Heart left ventricle (tissue), 16 donors: ENCODE measurements around the gene GRAP. TPM values are rescaled to one million over a fixed set of nuclear protein-coding genes. Genes with fewer than 3 reads are reported as not detected.
A peak's percentile ranks its signal among the peaks of the same experiment; 100 is the strongest.

Source experiments
- ATAC-seq, 4 donors: fragments of 200-7000 bp; cut with Tn5 transposase; one replicate each; pipeline ENCODE4 v1.9.1; 2020 to 2022; ENCODE audit warnings: moderate library complexity in 4 of 4, mild to moderate bottlenecking in 3 of 4, moderate number of reproducible peaks in 1 of 4
- DNase-seq, 5 donors: peaks; one replicate each; pipeline ENCODE4 v3.0.0-alpha.2; 2020
- H3K27ac ChIP-seq, 12 donors: fragments of 200-600 bp; sonication (generic) in 4 of 12; one replicate each; pipeline versions ENCODE4 v1.5.0 to v1.8.0; 2016 to 2022; ENCODE audit warnings: mild to moderate bottlenecking in 2 of 12
- H3K27me3 ChIP-seq, 9 donors: fragments of 200-600 bp; sonication (generic) in 2 of 9; one replicate each; pipeline versions ENCODE4 v1.5.1 to v1.8.0; 2016 to 2022; ENCODE audit warnings: mild to moderate bottlenecking in 3 of 9
- H3K36me3 ChIP-seq, 9 donors: fragments of 200-600 bp; sonication (generic) in 2 of 9; one replicate each; pipeline versions ENCODE4 v1.5.0 to v1.8.0; 2018 to 2022; ENCODE audit warnings: mild to moderate bottlenecking in 2 of 9
- H3K4me1 ChIP-seq, 12 donors: fragments of 200-600 bp; sonication (generic) in 4 of 12; one replicate each; pipeline versions ENCODE4 v1.5.0 to v1.8.0; 2016 to 2022; ENCODE audit warnings: mild to moderate bottlenecking in 3 of 12
- H3K4me3 ChIP-seq, 12 donors: fragments of 200-600 bp; sonication (generic) in 4 of 12; one replicate each; pipeline versions ENCODE4 v1.5.0 to v1.8.0; 2017 to 2022; ENCODE audit warnings: mild to moderate bottlenecking in 9 of 12, moderate library complexity in 4 of 12
- H3K9me3 ChIP-seq, 12 donors: fragments of 200-600 bp; sonication (generic) in 4 of 12; one replicate each; pipeline versions ENCODE4 v1.5.0 to v1.8.0; 2016 to 2022; ENCODE audit warnings: mild to moderate bottlenecking in 1 of 12
- CTCF ChIP-seq, 12 donors: fragments of 200-600 bp; sonication (generic) in 4 of 12; IDR thresholded peaks; one replicate each; pipeline versions ENCODE4 v1.5.0 to v1.8.0; 2018 to 2022; ENCODE audit warnings: antibody characterized with exemption in 12 of 12, mild to moderate bottlenecking in 5 of 12
- POLR2A ChIP-seq, 2 donors: fragments of 450-650 bp; IDR thresholded peaks; one replicate each; pipeline ENCODE4 v1.6.1; 2017; ENCODE audit warnings: antibody characterized with exemption in 2 of 2, mild to moderate bottlenecking in 2 of 2, moderate library complexity in 2 of 2
- WGBS, 4 donors: extraction: QIAGEN DNeasy Blood & Tissue Kit in 2 of 4; methylation state at CpG; one replicate each; pipeline versions ENCODE4 v1.1.5 to v1.1.7; 2013 to 2018; 5-methylcytosine and 5-hydroxymethylcytosine counted together
- intact Hi-C, 10 donors: fragments of 100-400 bp; cut with DNase I; formaldehyde crosslinking; loops; one replicate each; pipeline versions ENCODE4 v1.11.1 to v1.14.2; 2022
- polyA plus RNA-seq, 2 donors: library from polyadenylated mRNA; stranded (reverse); fragments of 200-250 nt; gene quantifications; one replicate each; pipeline ENCODE4 v1.2.3, GENCODE V29; 2013
- total RNA-seq, 9 donors: library from RNA; depleted of rRNA in 2 of 9; stranded (reverse); fragments of >200 nt in 2 of 9; fragmentation: NEBNext Ultra II Directional in 3 of 9; extraction: Animal tissue kit (Norgen Biotek cat#: 25700) in 3 of 9; gene quantifications; one replicate each; pipeline versions ENCODE4 v1.1.0 to v1.2.4, GENCODE V29; 2016 to 2023
- donor health status: ischemic (EF 13 %, LVEDD 7.1; RV severe dilation, severe dysfunction).
- donor health status: healthy with polysubstance abuse.
- donor health status: DM: no; HTN: yes; CAD: no.
- donor health status: DM: no; HTN: no; CAD: no.
- donor health status: ischemic (EF 25% LVEDD 6.9; RV normal size, moderate dysfunction).
- donor health status: ischemic (EF 25% LVEDD 5.7; RV mildly dilated, moderate dysfunction).
- donor health status: healthy.
- donor health status: DM: yes; HTN: yes; CAD: no.
- donor health status: ischemic (EF 35%, LVEDD 5.7; RV mildly dilated, moderate dysfunction).
- donor health status: nonischemic (EF 11% LVEDD 7.7; RV severe dilation, severe dysfunction).
- donor health status: DM: yes; HTN: yes; CAD: no.
- donor health status: PGD.
- donor health status: ischemic (EF 29% LVEDD 5.4; RV normal size, mild dysfunction).
- donor health status: nonischemic (EF 23%, LVEDD 6.1; RV moderate dilation, normal function).

Gene GRAP
- total and polyA plus RNA-seq, 11 donors: 1.1 to 6.3 (median 2.1) TPM

GRCh38 chr17:19006698-19007097 lies 40.1 kb downstream of the GRAP start:
- H3K4me3 ChIP-seq: no peak overlapping the region
- H3K27ac ChIP-seq: no peak overlapping the region
- intact Hi-C loops: loop anchor here in 2 of 10 donors (5.0 to 10.0 kb wide), 2 partner anchors 49 to 52 kb away; partner anchors contain the start of gene SLC5A10 (in 1 of the 2)
- ATAC-seq (no peak), DNase-seq (no peak)
- H3K9me3 ChIP-seq: peaks cover 0 to 6% (median 0%) of the 10 kb centered on the region in 12 donors
- no peaks in the 10 kb centered on the region for H3K36me3 ChIP-seq
- TF ChIP-seq POLR2A (IDR thresholded peaks at IDR 0.05) (no peak), CTCF (IDR thresholded peaks at IDR 0.05) (no peak)
- no peaks in the 10 kb centered on the region for H3K27me3 ChIP-seq
- H3K4me1 ChIP-seq: peaks cover 0 to 23% (median 3%) of the 10 kb centered on the region in 12 donors

DNA sequence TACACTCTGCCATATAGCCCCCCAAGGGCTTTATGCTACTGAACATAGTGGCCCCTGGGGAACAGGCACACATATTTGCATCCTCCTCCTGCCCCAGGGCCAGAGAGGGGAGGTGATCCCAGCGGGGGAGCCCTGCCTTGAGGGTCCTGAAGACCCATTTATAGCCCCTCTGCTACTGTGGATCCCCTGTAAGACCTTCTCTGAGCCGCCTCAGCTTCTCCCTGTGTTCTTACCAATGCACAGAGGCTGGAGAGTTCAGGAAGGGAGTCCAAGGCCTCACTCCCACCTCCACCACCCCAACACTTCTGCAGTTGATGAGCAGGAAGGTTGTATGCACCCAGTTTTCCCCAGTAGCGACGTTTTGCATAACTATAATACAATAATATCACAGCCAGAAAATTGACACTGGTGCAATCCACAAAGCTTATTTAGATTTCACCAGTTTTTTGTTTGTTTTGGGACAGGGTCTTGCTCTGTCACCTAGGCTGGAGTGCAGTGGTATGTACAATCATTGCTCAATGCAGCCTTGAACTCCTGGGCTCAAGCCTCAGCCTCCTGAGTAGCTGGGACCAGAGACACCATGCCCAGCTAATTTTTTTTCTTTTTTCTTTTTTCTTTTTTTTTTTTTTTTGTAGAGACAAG lies 40.8 kb downstream of the GRAP start:
- intact Hi-C loops: loop anchor here in 2 of 10 donors (5.0 to 10.0 kb wide), 2 partner anchors 49 to 51 kb away; partner anchors contain the start of gene SLC5A10 (in 1 of the 2)
- Histone ChIP-seq H3K4me3 (no peak overlapping the region), H3K27ac (no peak overlapping the region), H3K9me3 (peaks cover 0 to 6% (median 0%) of the 10 kb centered on the region in 12 donors), H3K27me3 (no peaks in the 10 kb centered on the region), H3K36me3 (no peaks in the 10 kb centered on the region), H3K4me1 (peaks cover 0 to 23% (median 3%) of the 10 kb centered on the region in 12 donors)
- no peak for DNase-seq
- TF ChIP-seq POLR2A (IDR thresholded peaks at IDR 0.05) (no peak), CTCF (IDR thresholded peaks at IDR 0.05) (no peak)
- no peak for ATAC-seq
- WGBS, 4 donors: 91 to 93% (median 92%) methylated on average over 4 of the region's 4 CpGs

DNA sequence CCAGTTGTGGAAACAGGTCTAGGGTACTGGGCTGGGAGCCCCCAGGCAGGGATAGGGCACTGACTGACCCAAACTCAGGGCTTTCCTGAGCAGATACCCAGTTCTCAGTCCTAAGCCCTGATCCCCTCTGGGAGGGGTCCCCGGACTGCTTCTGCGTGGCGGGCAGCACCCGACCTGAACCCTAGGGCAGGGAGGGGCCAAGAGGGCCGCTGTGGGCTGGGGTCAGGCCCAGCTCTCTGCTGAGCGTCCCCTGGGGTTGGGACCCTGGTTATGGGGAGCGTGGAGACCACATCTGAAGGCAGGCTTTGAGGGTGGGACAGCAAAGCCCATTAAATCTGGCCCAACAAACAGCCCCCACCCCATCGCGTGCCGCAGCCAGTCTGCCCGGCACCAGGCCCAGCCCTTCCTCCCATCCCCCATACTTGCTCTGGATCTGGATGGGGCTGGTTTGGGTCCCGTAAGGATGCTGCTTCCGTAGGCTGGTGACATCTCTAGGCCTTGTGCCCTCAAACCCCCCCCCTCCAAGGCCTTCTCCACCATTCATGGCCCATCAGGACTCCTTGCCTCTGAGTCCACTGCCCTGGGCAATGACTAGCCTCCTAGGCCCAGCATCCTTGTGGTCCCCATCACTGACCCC lies 41.5 kb downstream of the GRAP start:
- H3K4me3 ChIP-seq: peak overlapping the region in 9 of 12 donors; percentile 29 to 70 (median 59)
- H3K27me3 ChIP-seq: no peaks in the 10 kb centered on the region
- peaks cover 0 to 6% (median 0%) of the 10 kb centered on the region in 12 donors for H3K9me3 ChIP-seq
- TF ChIP-seq CTCF (IDR thresholded peaks at IDR 0.05) (no peak), POLR2A (IDR thresholded peaks at IDR 0.05) (no peak)
- peak overlapping the region in 2 of 12 donors; percentile 33 to 38 for H3K27ac ChIP-seq
- ATAC-seq (no peak), DNase-seq (no peak)
- intact Hi-C loops: loop anchor here in 2 of 10 donors (5.0 to 10.0 kb wide), 2 partner anchors 48 to 50 kb away; partner anchors contain the start of gene SLC5A10 (in 1 of the 2)
- H3K36me3 ChIP-seq: no peaks in the 10 kb centered on the region
- 86 to 100% (median 89%) methylated on average over 2 to 13 of the region's 13 CpGs for WGBS, 4 donors
- H3K4me1 ChIP-seq: peaks cover 0 to 23% (median 3%) of the 10 kb centered on the region in 12 donors
